HG03175 (cell line): ENCODE results near the gene AGL.
"Not testable (repeated sequence)": the region's sequence is repeated elsewhere in the genome, so short reads cannot be mapped to it uniquely, and the experiment has no call there.

Experiments used
- ATAC-seq: cut with Tn5 transposase; IDR thresholded peaks from one replicate; pipeline ENCODE4 v1.9.1; 2021; ENCODE audit warnings: mild to moderate bottlenecking, moderate library complexity; ENCODE audit not compliant: unreplicated experiment

Gene AGL

GRCh38 chr1:99849744-99850458, at the start of gene AGL:
AGL (plus strand) TSS chr1:99850361; CDS start chr1:99851043, 682 bp downstream.
- peak; percentile 99 for ATAC-seq

DNA sequence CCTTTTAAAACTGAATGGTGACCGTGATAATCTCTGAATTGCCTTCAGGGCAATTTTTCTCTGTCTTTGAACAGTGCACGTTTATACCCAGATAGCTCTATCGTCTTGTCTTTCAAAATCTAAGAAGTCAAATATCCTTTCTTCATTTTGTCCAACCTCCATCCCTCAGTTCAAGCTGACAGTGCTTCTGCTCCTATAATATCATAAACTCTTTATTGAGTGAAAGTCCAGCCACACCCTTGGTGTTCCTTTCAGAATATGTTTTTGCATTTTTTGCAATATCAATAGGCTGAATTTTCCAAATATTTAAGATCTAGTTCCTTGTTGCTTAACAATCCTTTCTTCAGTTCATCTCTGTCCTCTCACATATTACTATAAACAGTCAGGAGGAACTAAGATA, 48.6 kb upstream of the AGL start:
- ATAC-seq = no peak

- ATAC-seq = no peak
These were observed 43.3 kb upstream of the AGL start for GRCh38 chr1:99806882-99807281.

GRCh38 chr1:99808391-99809115, 41.6 kb upstream of the AGL start:
- peak; percentile 94 for ATAC-seq

DNA sequence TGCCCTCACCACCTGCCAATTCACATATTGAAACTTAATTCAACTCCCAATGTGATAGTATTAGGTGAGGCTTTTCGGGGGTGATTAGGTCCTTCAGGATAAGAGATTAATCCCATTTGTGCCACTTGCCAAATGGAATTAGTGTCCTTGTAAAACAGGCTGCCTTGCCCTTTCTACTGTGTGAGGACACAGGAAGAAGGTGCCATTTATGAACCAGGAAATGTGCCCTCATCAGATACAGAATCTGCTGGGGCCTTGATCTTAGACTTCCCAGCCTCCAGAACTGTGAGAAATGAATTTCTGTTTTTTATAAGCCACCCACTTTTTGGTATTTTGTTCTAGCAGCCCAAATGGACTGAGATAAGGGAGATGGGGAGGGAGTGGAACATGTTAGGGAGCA, 39.1 kb upstream of the AGL start:
- ATAC-seq = no peak

- ATAC-seq = no peak
These were observed 38.4 kb upstream of the AGL start for GRCh38 chr1:99811747-99812146.

DNA sequence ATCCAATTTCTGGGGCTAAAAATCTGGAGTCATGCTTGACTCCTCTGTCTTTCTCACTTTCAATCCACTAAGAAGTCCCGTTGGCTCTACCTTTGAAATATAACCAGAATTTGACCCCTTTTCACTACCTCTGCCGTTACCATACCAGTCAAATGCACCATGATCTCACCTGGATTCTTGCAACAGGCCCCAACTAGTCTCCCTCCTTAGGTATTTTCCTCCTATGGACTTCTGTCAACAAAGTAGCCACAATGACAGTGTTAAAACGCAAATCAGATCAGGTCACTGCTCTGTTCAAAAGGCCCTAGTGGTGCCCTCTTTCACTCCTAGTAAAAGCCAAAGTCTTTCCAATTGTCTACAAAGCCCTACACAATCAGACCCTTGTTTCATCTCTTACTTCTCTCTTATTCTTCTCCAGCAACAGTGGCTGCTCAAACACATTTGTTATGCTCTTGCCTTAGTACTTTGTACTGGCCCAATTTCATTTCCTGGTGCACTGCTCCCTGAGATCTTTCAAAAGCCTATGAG, 35.7 kb upstream of the AGL start:
- no peak for ATAC-seq

DNA sequence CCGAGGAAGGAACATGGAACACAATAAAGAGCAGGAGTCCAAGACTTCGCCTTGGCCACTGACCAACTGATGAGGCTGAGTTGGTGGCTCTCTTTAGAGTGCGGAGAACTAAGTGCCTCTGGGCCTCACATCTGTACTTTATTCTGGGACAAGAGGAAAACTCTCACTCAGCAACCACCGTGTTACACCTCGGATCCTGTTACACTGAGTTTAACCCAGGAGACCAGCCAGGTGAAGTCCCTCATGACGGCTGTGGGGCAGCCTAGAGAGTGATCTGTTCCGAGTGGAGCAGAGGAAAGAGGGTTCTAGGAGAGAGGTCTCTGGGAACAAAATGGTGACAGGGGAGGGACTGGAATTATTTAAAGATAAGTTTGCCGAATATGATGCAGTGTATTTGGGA, 33.5 kb upstream of the AGL start:
- no peak for ATAC-seq

DNA sequence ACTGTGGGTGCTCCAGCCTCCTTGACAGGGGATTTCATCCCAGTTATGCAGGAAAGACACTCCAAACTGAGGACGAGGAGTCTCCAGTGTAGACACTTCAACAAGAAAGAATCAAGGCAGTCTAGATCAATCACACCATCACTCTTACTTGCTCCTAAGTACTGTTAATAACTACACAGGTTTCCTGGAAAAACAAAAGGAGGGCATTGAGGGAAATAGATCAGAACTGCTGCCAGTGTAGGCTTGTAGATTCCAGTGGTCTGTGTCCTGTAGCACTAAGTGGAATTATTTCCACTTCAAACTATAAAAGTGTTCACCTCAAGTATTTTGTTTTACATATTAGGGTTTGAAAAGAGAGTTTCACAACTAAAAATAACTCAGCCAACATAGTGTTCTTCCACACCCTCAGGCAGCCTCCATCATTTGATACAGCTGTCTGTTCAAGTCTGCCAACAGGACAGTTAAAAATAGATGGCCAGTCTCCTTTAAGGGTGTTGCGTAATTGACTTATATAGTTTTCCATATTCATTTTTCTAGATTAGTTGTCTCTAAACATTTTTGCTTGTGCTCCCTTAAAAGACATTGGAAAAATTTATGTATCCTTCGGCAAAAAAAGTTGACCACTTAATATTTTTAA, 32.0 kb upstream of the AGL start:
- ATAC-seq = no peak

DNA sequence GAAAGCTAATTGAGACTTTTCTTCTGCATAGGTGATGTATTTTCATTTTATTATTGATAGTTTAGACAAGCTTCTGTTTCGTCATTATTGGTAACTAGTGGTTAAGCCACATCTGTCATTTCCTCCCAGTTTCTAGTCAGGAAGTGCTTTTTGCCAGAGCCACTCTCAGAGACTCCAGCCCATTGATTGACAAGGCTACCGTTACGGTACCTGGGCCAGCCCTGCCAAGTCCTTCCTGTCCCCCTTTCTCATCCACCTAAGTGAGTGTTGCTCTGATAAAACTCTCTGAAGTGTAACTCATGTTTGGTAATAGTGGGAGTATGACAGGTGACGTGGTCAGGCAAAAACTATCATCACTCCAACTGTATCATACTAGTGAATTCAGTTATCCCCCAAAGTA, 29.6 kb upstream of the AGL start:
- peak; percentile 93 for ATAC-seq

GRCh38 chr1:99825098-99825497, 25.1 kb upstream of the AGL start:
- no peak for ATAC-seq

GRCh38 chr1:99825702-99826101, 24.5 kb upstream of the AGL start:
- no peak for ATAC-seq

DNA sequence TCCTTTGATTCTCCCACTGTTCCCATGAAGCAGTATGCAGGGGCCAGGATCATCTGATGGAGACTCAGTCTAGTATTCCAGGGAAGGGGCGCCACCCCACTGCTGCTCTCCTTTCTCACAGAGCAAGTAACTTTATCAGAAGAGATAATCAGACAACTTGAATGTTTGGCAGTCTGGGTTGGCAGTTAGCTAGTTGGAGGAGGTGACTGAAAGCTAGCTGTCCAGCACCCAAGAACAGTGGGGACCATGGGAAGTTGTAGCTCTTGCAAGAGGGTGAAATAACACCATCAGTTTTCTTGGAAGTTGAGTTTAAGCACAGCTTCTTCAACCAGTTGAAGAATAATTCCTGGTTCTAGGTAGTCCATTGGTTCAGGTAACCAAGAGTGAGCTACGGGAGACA, 22.2 kb upstream of the AGL start:
- ATAC-seq = no peak

DNA sequence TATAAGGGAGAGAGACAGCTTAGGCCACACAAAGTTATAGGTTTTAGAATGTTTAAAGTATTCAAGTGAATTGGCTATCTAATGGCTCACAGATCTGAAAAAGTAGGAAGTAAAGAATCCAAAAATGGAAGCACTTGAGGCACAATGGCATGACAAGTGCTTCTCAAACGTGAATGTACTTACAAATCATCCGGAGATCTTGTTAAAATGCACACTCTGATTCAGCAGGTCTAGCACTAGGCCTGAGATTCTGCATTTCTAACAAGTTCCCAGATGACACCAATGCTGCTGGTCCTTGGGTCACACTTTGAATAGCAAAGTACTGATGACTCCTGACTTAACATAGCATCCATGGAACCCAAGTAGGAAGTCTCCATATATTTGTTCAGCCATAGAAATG, 20.9 kb upstream of the AGL start:
- ATAC-seq = no peak

DNA sequence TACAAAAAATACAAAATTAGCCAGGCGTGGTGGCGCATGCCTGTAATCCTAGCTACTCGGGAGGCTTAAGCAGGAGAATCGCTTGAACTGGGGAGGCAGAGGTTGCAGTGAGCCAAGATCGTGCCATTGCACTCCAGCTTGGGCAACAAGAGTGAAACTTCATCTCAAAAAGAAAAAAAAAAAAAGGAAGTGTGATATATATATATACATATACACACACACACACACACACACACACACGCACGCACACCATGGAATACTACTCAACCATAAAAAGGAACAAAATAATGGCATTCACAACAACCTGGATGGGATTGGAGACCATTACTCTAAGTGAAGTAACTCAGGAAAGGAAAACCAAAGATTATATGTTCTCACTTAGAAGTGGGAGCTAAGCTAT, 16.2 kb upstream of the AGL start:
- ATAC-seq = not testable (repeated sequence)

GRCh38 chr1:99836171-99837103, 13.7 kb upstream of the AGL start:
- ATAC-seq = not testable (repeated sequence)

- not testable (repeated sequence) for ATAC-seq
These were observed 9.8 kb upstream of the AGL start for GRCh38 chr1:99840353-99840752.

GRCh38 chr1:99843760-99844159, 6.4 kb upstream of the AGL start:
- ATAC-seq = no peak

- not testable (repeated sequence) for ATAC-seq
These were observed 5.0 kb upstream of the AGL start for GRCh38 chr1:99845201-99845600.

- ATAC-seq = peak; percentile 4
These were observed 783 bp upstream of the AGL start for GRCh38 chr1:99849413-99849743.
